Activated gamma-delta T cell (primary cell): ENCODE measurements around the gene SND1.
"Not testable (repeated sequence)": the region's sequence is repeated elsewhere in the genome, so short reads cannot be mapped to it uniquely, and the experiment has no call there.

Source experiments
- DNase-seq: peaks from one replicate; lab custom pipeline; 2025; lab: John Stamatoyannopoulos, UW

SND1 gene

GRCh38 chr7:127828843-127829500 is 177.0 kb downstream of the SND1 start:
- DNase-seq: no peak

DNA sequence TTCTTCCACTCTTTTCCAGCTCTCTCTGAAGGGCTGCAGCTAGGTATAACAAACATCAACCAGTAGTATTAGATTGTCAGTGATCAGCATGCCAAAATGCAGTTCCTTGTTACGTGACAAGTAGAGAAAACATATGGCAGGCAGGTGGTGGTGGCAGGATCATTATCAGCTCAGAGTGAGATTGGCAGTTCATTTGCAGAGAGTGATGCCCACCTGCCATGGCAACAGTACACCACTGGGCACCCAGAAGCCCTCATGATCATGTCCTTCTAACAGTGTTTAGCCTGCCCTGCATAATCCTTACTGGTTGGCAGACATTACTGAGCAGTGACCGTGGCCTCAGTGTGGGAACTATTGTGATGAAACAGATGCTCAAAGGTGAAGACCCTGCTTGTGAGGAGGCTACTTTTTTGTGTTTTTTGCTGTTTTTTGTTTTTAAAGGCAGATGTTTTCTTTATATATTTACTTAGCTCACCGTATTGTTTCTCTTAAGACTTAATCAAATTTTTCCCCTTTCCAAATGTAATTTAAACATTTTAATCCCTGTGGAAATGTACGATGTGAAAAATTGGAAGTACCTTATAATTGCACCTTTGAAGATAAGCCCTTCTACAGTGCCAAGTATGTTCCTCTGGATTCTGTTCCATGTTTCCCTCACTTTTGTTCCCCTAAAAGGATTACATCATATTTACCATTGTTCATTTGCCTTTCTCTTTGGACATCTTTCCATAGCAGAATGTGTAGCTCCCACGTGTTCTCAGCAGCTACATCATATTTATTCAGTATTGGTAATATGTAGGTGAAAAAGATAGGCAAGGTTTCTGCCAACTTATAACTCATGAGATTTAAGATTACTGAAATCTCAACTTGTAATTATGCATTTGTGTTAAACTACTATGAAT is 179.6 kb downstream of the SND1 start:
- DNase-seq: no peak

- no peak for DNase-seq
Measured at GRCh38 chr7:127832592-127832991, 180.6 kb downstream of the SND1 start.

DNA sequence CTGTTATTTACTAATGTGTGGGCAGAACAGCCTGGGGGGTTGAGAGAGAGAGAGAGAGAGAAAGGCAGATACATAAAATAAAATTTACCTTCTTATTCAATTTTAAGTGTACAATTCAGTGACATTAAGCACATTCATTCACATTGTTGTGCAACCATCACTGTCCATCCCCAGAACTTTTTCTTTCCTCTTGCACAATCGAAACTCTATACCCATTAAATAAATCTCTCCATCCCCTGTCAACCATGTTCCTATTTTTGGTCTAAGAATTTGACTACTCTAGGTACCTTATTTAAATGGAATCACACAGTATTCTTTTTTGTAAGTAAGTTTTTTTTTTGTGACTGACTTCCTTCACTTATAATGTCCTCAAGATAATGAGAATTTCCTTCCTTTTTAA is 181.6 kb downstream of the SND1 start:
- no peak for DNase-seq

DNA sequence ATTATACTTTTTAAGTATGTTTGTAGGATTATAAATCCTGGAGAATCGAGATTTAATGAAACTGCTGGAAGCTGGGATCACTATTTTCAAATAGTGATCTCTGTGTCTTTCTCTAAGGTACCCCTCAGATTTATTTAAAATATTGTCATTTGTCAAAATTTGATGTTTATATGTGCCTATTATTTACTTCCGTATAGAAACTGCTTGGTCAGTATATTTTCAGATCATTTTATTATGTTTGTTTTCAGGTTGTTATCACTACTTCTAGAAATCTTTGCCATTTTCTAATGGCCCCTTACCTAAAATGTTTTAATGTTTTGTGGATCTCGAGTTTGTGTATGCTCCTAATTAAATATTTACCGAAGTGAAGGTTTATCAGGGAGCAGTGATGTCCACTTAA is 183.7 kb downstream of the SND1 start:
- no peak for DNase-seq

DNA sequence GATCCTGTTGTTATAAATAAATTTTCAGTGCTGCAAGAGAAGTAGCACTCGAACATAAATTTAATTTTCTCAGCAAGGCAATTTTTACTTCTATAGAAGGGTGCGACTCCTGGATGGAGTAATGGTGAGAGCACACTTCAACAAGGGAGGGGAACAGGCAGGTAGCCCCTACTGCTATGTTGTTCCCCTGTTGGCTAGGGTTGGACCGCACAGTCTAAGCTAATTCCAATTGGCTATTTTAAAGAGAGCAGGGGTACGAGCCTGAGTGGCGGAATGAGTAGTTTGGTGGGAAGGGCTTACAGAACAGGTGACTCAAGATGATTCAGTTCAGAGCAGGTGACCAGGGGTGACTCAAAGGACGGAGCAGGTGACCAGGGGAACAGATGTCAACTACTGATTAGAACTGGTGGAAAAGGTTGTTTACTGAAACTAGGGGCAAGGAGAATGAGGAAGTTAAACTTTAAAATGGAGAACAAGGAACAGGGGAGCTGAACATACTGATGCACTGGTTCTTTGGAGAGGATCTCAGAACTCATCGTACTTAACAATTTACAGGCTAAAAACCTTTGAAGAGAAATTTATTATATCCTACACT is 185.9 kb downstream of the SND1 start:
- DNase-seq: not testable (repeated sequence)

DNA sequence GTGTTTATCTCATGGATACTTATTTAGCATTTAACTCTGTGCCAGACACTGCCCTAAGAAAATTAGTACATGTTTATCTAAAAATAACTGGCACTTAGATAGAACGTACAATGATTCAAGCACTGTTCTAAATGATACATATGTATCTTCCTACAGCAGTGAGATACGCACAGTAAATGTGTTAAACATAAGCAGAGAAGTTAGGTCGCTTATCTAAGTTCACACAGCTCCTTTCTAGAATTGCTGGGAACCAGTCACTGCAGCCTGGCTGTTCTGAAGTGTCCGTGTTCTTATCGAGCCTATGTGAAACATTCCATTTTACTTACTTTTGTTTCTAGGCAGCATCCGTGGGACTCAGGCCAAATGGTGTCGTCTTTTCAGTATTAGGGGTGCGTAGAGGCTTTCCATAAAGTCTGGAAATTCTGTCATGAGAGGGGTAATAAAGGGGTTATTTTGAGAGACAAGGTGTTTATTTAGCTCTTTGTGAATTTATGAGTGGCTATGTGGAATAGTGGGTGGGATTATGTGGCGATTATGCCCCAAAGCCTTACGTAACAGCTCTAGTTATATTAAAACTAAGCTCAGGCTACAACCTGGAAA is 186.9 kb downstream of the SND1 start:
- DNase-seq: no peak

DNA sequence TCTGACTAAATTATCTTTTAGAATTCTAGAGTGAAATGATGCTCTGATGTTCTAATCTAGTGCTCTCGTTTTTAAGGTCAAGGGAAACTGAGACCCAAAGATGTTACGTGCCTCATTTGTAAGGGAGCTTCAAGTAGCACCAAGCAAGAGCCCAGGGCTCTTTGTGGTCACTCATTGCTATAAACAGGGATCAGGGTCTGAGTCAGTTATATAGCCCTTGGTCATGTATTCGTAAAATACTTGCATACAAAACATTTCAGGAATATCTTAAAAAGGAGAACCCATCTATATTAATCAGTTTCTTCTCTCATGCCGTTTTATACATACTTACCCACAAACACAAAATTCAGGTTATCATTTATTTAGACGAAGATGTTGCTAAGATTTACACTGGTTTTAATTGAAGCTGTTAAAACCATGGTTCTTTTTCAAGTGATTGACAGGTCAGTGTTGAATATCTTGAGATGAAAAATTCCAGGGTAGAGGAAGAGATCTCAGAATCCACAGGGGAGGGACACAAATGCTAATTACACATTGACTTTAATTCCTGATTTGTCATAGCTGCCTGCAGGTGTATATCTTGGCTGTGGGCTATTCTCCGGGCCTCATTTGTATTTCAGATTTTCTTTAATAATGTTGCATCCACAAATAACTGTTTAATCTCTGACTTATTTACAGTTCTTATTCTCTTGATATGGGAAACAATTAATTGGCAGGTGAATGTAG is 188.4 kb downstream of the SND1 start:
- no peak for DNase-seq

- no peak for DNase-seq
Measured at GRCh38 chr7:127844165-127844564, 192.2 kb downstream of the SND1 start.

DNA sequence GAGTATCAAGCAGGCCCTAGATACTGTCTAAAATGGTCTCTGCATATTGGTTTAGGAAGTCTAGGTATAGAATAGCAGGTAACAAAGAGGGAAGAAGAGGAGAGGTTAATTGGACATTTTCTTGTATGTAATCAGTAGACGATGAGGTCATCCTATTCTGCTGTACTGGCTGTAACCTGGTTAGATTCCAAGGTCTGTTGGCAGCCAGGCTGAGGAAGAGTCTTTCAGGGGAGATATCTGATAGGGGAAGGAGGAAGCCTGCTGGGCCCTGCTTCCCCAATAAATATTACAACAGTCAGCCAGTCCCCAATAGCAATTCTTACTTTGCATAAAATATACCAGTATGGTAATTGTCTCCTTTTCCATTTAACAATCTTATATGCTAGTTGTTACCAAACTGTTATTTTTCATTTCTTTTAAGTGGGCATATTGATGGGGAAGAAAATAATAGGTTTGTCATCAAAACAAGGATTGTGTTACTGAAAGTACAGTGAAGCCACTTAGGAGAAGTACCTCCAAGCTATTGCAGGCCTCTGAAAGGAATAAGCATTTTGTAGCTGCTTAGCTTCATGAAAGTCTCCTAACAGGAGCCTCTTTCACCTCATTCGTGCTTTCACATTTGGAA is 192.8 kb downstream of the SND1 start:
- no peak for DNase-seq

GRCh38 chr7:127845522-127846214 is 193.7 kb downstream of the SND1 start:
- no peak for DNase-seq

GRCh38 chr7:127847641-127848040 is 195.6 kb downstream of the SND1 start:
- no peak for DNase-seq

DNA sequence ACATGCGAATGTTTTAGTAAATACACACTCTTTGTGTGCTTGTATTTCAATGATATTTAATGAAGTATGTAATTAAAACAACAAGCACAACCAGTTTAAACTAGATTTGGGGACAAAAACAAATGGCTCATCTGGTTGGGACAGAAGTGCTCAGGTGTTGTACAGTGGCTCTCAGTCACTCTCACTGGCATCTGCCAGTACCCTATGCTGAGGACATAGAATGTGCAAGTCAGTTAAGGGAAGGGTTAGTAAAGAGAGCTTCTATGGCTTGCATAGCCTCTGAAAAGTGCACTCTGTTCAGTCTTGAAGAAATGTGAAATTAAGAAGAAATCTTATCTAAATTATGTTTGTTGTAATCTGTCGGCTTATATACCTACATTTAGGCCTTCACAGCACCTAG is 196.2 kb downstream of the SND1 start:
- DNase-seq: no peak

- no peak for DNase-seq
Measured at GRCh38 chr7:127850195-127850594, 198.2 kb downstream of the SND1 start.

GRCh38 chr7:127854383-127854782 is 202.4 kb downstream of the SND1 start:
- DNase-seq: no peak

- no peak for DNase-seq
Measured at GRCh38 chr7:127857464-127857841, 205.5 kb downstream of the SND1 start.

DNA sequence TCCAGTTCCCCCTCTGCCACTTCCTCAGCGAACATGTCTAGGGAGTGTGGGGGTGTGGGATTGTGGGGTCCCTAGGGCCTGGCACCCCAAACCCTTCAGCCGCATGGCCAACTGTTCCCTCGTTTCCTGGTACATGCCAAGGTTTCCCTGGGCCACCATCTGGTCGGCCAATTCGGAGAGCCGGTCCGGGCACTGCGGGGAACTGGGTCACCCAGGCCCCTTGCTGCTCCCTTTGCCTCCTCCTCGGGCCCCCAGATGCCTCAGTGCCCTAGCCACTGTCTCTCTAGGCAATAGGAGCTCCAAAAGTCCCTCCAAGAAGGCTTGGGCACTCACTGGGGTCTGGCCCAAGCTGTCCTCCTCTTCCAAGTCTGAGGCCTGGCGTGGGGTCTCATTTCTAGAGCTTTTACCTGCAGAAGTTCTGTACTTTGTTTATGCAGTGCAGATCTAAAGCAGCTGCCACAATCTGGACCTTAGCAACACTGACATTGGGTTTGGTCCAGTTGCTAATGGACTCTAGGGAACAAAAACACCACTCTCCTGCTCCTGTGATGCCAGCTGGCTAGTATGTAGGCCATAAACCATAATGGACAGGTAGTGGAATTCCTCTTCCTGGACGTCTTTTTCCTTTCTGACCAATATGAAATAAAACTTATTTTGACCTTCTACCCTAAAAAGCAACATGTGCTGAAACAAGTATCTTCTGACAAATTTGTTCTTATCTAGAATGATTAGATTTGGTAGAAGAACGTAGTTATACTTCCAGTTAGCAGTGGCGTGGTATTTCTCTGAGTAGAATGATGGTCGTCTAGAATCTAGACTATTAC is 206.3 kb downstream of the SND1 start:
- no peak for DNase-seq

- DNase-seq: no peak
Measured at GRCh38 chr7:127858915-127859189, 206.9 kb downstream of the SND1 start.

- no peak for DNase-seq
Measured at GRCh38 chr7:127859330-127859729, 207.3 kb downstream of the SND1 start.

- no peak for DNase-seq
Measured at GRCh38 chr7:127862525-127862924, 210.5 kb downstream of the SND1 start.
